T-helper 2 cell (primary cell): Measurements from ENCODE around the gene IRF7.

Experiments
- DNase-seq, 5 experiments: peaks; one replicate each; pipeline versions ENCODE4 v3.0.0 to v3.0.0-alpha.2; 2012 to 2022

IRF7 gene

GRCh38 chr11:607971-608659, 7.6 kb downstream of the IRF7 start:
- DNase-seq, result no peak

- DNase-seq, result no peak
Observed at GRCh38 chr11:607020-607780, 8.6 kb downstream of the IRF7 start.

- DNase-seq, result no peak
Observed at GRCh38 chr11:606245-606644, 9.5 kb downstream of the IRF7 start.

GRCh38 chr11:605286-606129, 10.2 kb downstream of the IRF7 start:
- no peak for DNase-seq

- DNase-seq, result no peak
Observed at GRCh38 chr11:603154-603553, 12.6 kb downstream of the IRF7 start.

GRCh38 chr11:601573-602245, 14.0 kb downstream of the IRF7 start:
- DNase-seq, result no peak

- no peak for DNase-seq
Observed at GRCh38 chr11:598005-598680, 17.6 kb downstream of the IRF7 start.

GRCh38 chr11:597166-597725, 18.5 kb downstream of the IRF7 start:
- DNase-seq, result no peak

- DNase-seq, result peak in 2 of 5 experiments; percentile 21 to 37
Observed at GRCh38 chr11:596374-596773, 19.4 kb downstream of the IRF7 start.

- no peak for DNase-seq
Observed at GRCh38 chr11:595400-595799, 20.4 kb downstream of the IRF7 start.

- DNase-seq, result no peak
Observed at GRCh38 chr11:593347-593746, 22.4 kb downstream of the IRF7 start.

- DNase-seq, result no peak
Observed at GRCh38 chr11:592918-593317, 22.8 kb downstream of the IRF7 start.

GRCh38 chr11:592501-592900, 23.2 kb downstream of the IRF7 start:
- DNase-seq, result no peak

GRCh38 chr11:590997-591396, 24.8 kb downstream of the IRF7 start:
- DNase-seq, result no peak

GRCh38 chr11:589798-590197, 26.0 kb downstream of the IRF7 start:
- DNase-seq, result no peak

GRCh38 chr11:587978-588380, 27.8 kb downstream of the IRF7 start:
- peak in 2 of 5 experiments; percentile 71 to 81 for DNase-seq

GRCh38 chr11:587546-587945, 28.2 kb downstream of the IRF7 start:
- no peak for DNase-seq

GRCh38 chr11:586376-587316, 29.1 kb downstream of the IRF7 start:
- no peak for DNase-seq

GRCh38 chr11:584287-584686, 31.5 kb downstream of the IRF7 start:
- no peak for DNase-seq

GRCh38 chr11:581752-582151, 34.0 kb downstream of the IRF7 start:
- DNase-seq, result no peak

GRCh38 chr11:581342-581741, 34.4 kb downstream of the IRF7 start:
- DNase-seq, result no peak
